ENCODE results near the gene SMIM23.

DNA sequence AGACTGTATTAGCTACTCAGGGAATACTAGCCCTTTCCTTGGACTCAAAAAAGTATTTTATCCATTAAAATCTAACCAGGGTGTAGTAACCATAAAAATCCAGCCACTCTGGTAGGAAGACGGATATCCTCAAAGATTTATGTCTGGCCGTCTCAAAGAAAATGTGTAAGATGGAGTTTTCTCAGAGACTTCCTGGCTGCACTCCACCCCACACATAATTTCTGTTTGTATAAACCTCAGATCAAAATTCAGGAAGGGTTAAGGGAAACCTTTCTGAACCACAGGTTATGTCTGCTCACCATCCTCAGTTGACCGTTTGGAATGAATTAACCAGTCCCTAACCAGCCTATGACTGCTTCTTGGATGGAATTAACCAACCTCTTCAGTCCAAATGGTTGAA is 13.8 kb upstream of the SMIM23 start:
- TF ChIP-seq, protein P1, sequence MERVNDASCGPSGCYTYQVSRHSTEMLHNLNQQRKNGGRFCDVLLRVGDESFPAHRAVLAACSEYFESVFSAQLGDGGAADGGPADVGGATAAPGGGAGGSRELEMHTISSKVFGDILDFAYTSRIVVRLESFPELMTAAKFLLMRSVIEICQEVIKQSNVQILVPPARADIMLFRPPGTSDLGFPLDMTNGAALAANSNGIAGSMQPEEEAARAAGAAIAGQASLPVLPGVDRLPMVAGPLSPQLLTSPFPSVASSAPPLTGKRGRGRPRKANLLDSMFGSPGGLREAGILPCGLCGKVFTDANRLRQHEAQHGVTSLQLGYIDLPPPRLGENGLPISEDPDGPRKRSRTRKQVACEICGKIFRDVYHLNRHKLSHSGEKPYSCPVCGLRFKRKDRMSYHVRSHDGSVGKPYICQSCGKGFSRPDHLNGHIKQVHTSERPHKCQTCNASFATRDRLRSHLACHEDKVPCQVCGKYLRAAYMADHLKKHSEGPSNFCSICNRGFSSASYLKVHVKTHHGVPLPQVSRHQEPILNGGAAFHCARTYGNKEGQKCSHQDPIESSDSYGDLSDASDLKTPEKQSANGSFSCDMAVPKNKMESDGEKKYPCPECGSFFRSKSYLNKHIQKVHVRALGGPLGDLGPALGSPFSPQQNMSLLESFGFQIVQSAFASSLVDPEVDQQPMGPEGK (CRISPR knock-in tag; IDR thresholded peaks at IDR 0.05; ENCODE audit: borderline replicate concordance), result no peak
- TF ChIP-seq ZNF8 (CRISPR knock-in tag; IDR thresholded peaks at IDR 0.05), result no peak
- TF ChIP-seq, protein P2, sequence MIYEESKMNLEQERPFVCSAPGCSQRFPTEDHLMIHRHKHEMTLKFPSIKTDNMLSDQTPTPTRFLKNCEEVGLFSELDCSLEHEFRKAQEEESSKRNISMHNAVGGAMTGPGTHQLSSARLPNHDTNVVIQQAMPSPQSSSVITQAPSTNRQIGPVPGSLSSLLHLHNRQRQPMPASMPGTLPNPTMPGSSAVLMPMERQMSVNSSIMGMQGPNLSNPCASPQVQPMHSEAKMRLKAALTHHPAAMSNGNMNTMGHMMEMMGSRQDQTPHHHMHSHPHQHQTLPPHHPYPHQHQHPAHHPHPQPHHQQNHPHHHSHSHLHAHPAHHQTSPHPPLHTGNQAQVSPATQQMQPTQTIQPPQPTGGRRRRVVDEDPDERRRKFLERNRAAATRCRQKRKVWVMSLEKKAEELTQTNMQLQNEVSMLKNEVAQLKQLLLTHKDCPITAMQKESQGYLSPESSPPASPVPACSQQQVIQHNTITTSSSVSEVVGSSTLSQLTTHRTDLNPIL (CRISPR knock-in tag; IDR thresholded peaks at IDR 0.05; ENCODE audit: low read depth), result no peak
- TF ChIP-seq ZFP3 (CRISPR knock-in tag; IDR thresholded peaks at IDR 0.05), result no peak
- no peak for TF ChIP-seq TOX (CRISPR knock-in tag; IDR thresholded peaks at IDR 0.05; ENCODE audit: borderline replicate concordance)
- TF ChIP-seq TCF4 (CRISPR knock-in tag; IDR thresholded peaks at IDR 0.05; ENCODE audit: borderline replicate concordance), result no peak
- no peak for TF ChIP-seq ZFP30 (CRISPR knock-in tag; IDR thresholded peaks at IDR 0.05)
- TF ChIP-seq RARB (CRISPR knock-in tag; IDR thresholded peaks at IDR 0.05), result no peak
- no peak for TF ChIP-seq CSDC2 (CRISPR knock-in tag; IDR thresholded peaks at IDR 0.05)

All from SK-N-SH treated with all-trans-retinoic acid at 6 μM for 48 hours (cell line).